Brain microvascular endothelial cell (primary cell): ENCODE data around the gene NPB.

Source experiments
- DNase-seq: peaks from one replicate; pipeline ENCODE4 v3.0.0-alpha.2; 2020
- H3K27ac ChIP-seq: fragments of 250-450 bp; sonication (Bioruptor Pico); 2 replicates; pipeline ENCODE4 v1.5.1; 2020; ENCODE audit warnings: mild to moderate bottlenecking, moderate library complexity
- H3K27me3 ChIP-seq: fragments of 250-450 bp; sonication (Bioruptor Pico); replicated peaks from 2 replicates; pipeline ENCODE4 v1.5.1; 2020; ENCODE audit warnings: mild to moderate bottlenecking
- H3K36me3 ChIP-seq: fragments of 250-450 bp; sonication (Bioruptor Pico); replicated peaks from 2 replicates; pipeline ENCODE4 v1.5.1; 2020; ENCODE audit warnings: mild to moderate bottlenecking
- H3K4me3 ChIP-seq: 2 replicates; pipeline ENCODE4 v1.5.1; 2011; ENCODE audit warnings: low read depth, mild to moderate bottlenecking, control low read depth, low read length, moderate library complexity
- in situ Hi-C: cut with HindIII; loops from 2 replicates; pipeline ENCODE4 v1.10.0; 2017; ENCODE audit warnings: low sequenced_read_pairs, low pct_ligation_motif_present
- TF ChIP-seq, protein P1 (sequence below): IDR thresholded peaks from 2 replicates; pipeline ENCODE4 v1.5.1; 2011; ENCODE audit warnings: low read depth, mild to moderate bottlenecking, moderate library complexity, low read length, control low read depth, inconsistent platforms; ENCODE audit errors: missing control alignments

Gene NPB

GRCh38 chr17:81921996-81922565 is 20.0 kb downstream of the NPB start:
- Histone ChIP-seq H3K27ac (no peak overlapping the region), H3K27me3 (no peaks in the 10 kb centered on the region), H3K36me3 (peaks cover 25% of the 10 kb centered on the region), H3K4me3 (no peak overlapping the region)
- in situ Hi-C loops, result no loop called here
- no peak for DNase-seq
- TF ChIP-seq, protein P1, sequence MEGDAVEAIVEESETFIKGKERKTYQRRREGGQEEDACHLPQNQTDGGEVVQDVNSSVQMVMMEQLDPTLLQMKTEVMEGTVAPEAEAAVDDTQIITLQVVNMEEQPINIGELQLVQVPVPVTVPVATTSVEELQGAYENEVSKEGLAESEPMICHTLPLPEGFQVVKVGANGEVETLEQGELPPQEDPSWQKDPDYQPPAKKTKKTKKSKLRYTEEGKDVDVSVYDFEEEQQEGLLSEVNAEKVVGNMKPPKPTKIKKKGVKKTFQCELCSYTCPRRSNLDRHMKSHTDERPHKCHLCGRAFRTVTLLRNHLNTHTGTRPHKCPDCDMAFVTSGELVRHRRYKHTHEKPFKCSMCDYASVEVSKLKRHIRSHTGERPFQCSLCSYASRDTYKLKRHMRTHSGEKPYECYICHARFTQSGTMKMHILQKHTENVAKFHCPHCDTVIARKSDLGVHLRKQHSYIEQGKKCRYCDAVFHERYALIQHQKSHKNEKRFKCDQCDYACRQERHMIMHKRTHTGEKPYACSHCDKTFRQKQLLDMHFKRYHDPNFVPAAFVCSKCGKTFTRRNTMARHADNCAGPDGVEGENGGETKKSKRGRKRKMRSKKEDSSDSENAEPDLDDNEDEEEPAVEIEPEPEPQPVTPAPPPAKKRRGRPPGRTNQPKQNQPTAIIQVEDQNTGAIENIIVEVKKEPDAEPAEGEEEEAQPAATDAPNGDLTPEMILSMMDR, result no peak

DNA sequence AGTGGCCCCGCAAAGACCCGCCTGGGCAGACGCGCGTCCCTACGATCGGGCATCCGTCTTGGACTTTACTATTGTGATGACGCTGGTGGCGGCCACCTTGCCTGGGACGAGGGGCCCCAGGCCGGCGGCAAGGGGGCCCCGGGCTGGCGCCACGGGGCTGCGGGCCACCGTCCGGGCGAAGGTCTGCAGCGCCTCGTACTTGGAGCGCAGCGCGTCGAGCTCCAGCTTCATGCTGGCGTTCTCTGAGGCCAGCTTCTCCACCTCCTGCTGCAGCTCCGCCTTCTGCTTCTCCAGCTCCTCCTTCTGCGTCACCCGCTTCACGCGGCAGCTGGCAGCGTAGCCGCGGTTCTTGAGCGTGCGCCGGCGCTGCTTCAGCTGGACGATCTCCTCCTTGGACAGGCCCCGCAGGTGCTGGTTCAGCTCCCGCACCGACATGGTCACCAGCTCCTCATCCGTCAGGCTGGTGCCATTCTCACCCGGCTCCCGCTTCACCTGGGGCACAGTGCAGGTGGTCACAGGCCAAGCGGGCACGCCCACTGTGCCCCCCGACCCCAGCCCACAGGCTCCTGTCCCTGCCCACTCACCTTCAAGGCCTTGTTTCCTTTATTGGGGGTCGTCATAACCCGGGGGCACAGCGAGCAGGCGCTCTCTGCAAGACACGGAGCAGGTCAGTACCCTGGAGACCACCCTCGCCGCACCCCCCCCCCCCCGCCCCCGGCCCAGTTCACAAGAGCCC is 20.7 kb downstream of the NPB start:
- peaks cover 25% of the 10 kb centered on the region for H3K36me3 ChIP-seq
- no peak overlapping the region for H3K27ac ChIP-seq

GRCh38 chr17:81923302-81924260 is 21.5 kb downstream of the NPB start:
- H3K27me3 ChIP-seq, result no peaks in the 10 kb centered on the region
- peak overlapping the region; percentile 34 for H3K4me3 ChIP-seq
- in situ Hi-C loops, result no loop called here
- peak overlapping the region; percentile 64 for H3K27ac ChIP-seq
- TF ChIP-seq, protein P1, result no peak
- DNase-seq, result peak; percentile 78
- H3K36me3 ChIP-seq, result peaks cover 25% of the 10 kb centered on the region

More for the DNA sequence above, 20.7 kb downstream of the NPB start:
- H3K4me3 ChIP-seq, result no peak overlapping the region
- TF ChIP-seq, protein P1, result no peak
- no peaks in the 10 kb centered on the region for H3K27me3 ChIP-seq
- in situ Hi-C loops, result no loop called here
- no peak for DNase-seq

- in situ Hi-C loops, result no loop called here
- peaks cover 18% of the 10 kb centered on the region for H3K36me3 ChIP-seq
- no peak overlapping the region for H3K4me3 ChIP-seq
- no peaks in the 10 kb centered on the region for H3K27me3 ChIP-seq
- TF ChIP-seq, protein P1, result no peak
- no peak overlapping the region for H3K27ac ChIP-seq
- no peak for DNase-seq
Observed at GRCh38 chr17:81924557-81925532, 22.8 kb downstream of the NPB start.

- in situ Hi-C loops, result no loop called here
- DNase-seq, result no peak
- TF ChIP-seq, protein P1, result no peak
- H3K4me3 ChIP-seq, result peak overlapping the region; percentile 79
- no peaks in the 10 kb centered on the region for H3K27me3 ChIP-seq
- H3K36me3 ChIP-seq, result peaks cover 11% of the 10 kb centered on the region
- peak overlapping the region; percentile 90 for H3K27ac ChIP-seq
Observed at GRCh38 chr17:81925860-81926450, 23.9 kb downstream of the NPB start.
